GM12878 (cell line): ENCODE results near the gene CETN2. TPM values are rescaled to one million over a fixed set of nuclear protein-coding genes. Genes with fewer than 3 reads are reported as not detected.

ENCODE experiments used
- ATAC-seq: fragments of 200-7000 bp; cut with Tn5 transposase; 3 replicates; pipeline ENCODE4 v1.9.1; 2020; ENCODE audit warnings: mild to moderate bottlenecking, moderate library complexity
- BruUV-seq: library from RNA; stranded (reverse); fragments of 400-500 nt; replicated peaks from 2 replicates; lab custom pipeline; 2021; lab: Mats Ljungman, UMichigan
- CTCF ChIA-PET: fragments of 300-600 bp; sonication (Branson Sonifier 250); formaldehyde crosslinking; extraction: SDS; loops from one replicate; lab custom pipeline; 2021; ENCODE audit warnings: inconsistent platforms; lab: Yijun Ruan, JAX
- POLR2A ChIA-PET: fragments of 350-600 bp; formaldehyde crosslinking; extraction: SDS; loops from one replicate; lab custom pipeline; 2021; ENCODE audit warnings: inconsistent platforms; lab: Charles Lee
- RAD21 ChIA-PET: fragments of 300-600 bp; sonication (Branson Sonifier 250); formaldehyde crosslinking; loops from one replicate; lab custom pipeline; 2023; ENCODE audit warnings: antibody characterized with exemption; ENCODE audit not compliant: unreplicated experiment; lab: Charles Lee
- SMC1A ChIA-PET: fragments of 300-600 bp; sonication (Branson Sonifier 250); formaldehyde crosslinking; loops from one replicate; lab custom pipeline; 2023; ENCODE audit not compliant: unreplicated experiment, uncharacterized antibody; lab: Charles Lee
- DNase-seq: peaks from one replicate; pipeline ENCODE4 v3.0.0-alpha.2; 2011; ENCODE audit warnings: low read depth, low spot score
- FAIRE-seq: peaks from 3 replicates; lab custom pipeline; 2011; peaks lifted over from hg19 to GRCh38; lab: Jason Lieb, UNC
- H2AFZ ChIP-seq: 2 replicates; pipeline ENCODE4 v1.6.0; 2011; ENCODE audit warnings: low read depth, low read length, control low read depth; ENCODE audit not compliant: control insufficient read depth
- H3K27ac ChIP-seq: 2 replicates; pipeline ENCODE4 v1.5.1; 2011; ENCODE audit warnings: control low read depth; ENCODE audit not compliant: control insufficient read depth, insufficient read depth
- H3K27me3 ChIP-seq, 2 experiments: replicated peaks in 1 of 2; 2 replicates each; pipeline versions ENCODE4 v1.6.0 to v1.6.1; 2011; ENCODE audit warnings: low read length in 1 of 2; ENCODE audit not compliant: control insufficient read depth in 2 of 2, insufficient read depth in 2 of 2
- H3K36me3 ChIP-seq, 2 experiments: 2 replicates each; pipeline ENCODE4 v1.5.1; 2011; ENCODE audit warnings: low read length in 1 of 2; ENCODE audit not compliant: control insufficient read depth in 2 of 2, insufficient read depth in 2 of 2
- H3K4me1 ChIP-seq: 2 replicates; pipeline ENCODE4 v1.6.1; 2011; ENCODE audit warnings: mild to moderate bottlenecking, low read length, moderate library complexity, mixed read lengths; ENCODE audit not compliant: control insufficient read depth, insufficient read depth
- H3K4me2 ChIP-seq: 2 replicates; pipeline ENCODE4 v1.6.0; 2011; ENCODE audit warnings: control low read depth; ENCODE audit not compliant: control insufficient read depth, insufficient read depth
- H3K4me3 ChIP-seq: fragments of 200-600 bp; sonication (generic); 2 replicates; pipeline ENCODE4 v1.5.1; 2016
- H3K79me2 ChIP-seq: 2 replicates; pipeline ENCODE4 v1.6.0; 2011; ENCODE audit warnings: low read length; ENCODE audit not compliant: control insufficient read depth, insufficient read depth
- H3K9ac ChIP-seq: 2 replicates; pipeline ENCODE4 v1.8.0; 2011; ENCODE audit warnings: low read length, control low read depth, mixed read lengths; ENCODE audit not compliant: control insufficient read depth, insufficient read depth
- H3K9me3 ChIP-seq: replicated peaks from 3 replicates; pipeline ENCODE4 v1.5.1; 2011; ENCODE audit warnings: mild to moderate bottlenecking, low read length; ENCODE audit not compliant: control insufficient read depth, insufficient read depth
- H4K20me1 ChIP-seq: 2 replicates; pipeline ENCODE4 v1.6.0; 2011; ENCODE audit not compliant: control insufficient read depth, insufficient read depth
- BRCA1 ChIP-seq: IDR thresholded peaks from 2 replicates; pipeline ENCODE4 v1.6.1; 2011; ENCODE audit warnings: low read depth, low read length, improper control_type of control experiment
- ESRRA ChIP-seq: IDR thresholded peaks from 2 replicates; pipeline ENCODE4 v1.6.1; 2012; ENCODE audit warnings: mild to moderate bottlenecking, low read length, improper control_type of control experiment
- FOXK2 ChIP-seq: fragments of 450-650 bp; IDR thresholded peaks from 2 replicates; pipeline ENCODE4 v1.6.1; 2017; ENCODE audit warnings: mild to moderate bottlenecking, moderate library complexity
- GABPA ChIP-seq: IDR thresholded peaks from 2 replicates; pipeline ENCODE4 v1.6.1; 2014; ENCODE audit warnings: antibody characterized with exemption, low read depth, mild to moderate bottlenecking, inconsistent platforms
- MEF2A ChIP-seq: IDR thresholded peaks from 2 replicates; pipeline ENCODE4 v1.6.1; 2011; ENCODE audit warnings: low read depth, mild to moderate bottlenecking, low read length, moderate library complexity; ENCODE audit not compliant: insufficient read depth
- POLR2AphosphoS2 ChIP-seq: IDR thresholded peaks from 2 replicates; pipeline ENCODE4 v1.6.1; 2011; ENCODE audit warnings: low read depth, mild to moderate bottlenecking, low read length, improper control_type of control experiment, moderate library complexity
- RUNX3 ChIP-seq: IDR thresholded peaks from 2 replicates; pipeline ENCODE4 v1.6.1; 2012; ENCODE audit warnings: low read length, inconsistent platforms
- ZNF207 ChIP-seq: fragments of 450-650 bp; IDR thresholded peaks from 2 replicates; pipeline ENCODE4 v1.6.1; 2014; ENCODE audit warnings: antibody characterized with exemption, mild to moderate bottlenecking, borderline replicate concordance
- ZNF217 ChIP-seq: fragments of 450-650 bp; IDR thresholded peaks from 2 replicates; pipeline ENCODE4 v1.6.1; 2017; ENCODE audit warnings: antibody characterized with exemption, mild to moderate bottlenecking
- WGBS: methylation state at CpG from one replicate; pipeline ENCODE4 v1.1.6; 2016; ENCODE audit warnings: low lambda C conversion rate; ENCODE audit not compliant: insufficient replicate concordance, insufficient coverage; ENCODE audit errors: missing lambda C conversion rate; 5-methylcytosine and 5-hydroxymethylcytosine counted together
- in situ Hi-C: fragments of 300-500 bp; cut with MboI; formaldehyde crosslinking; loops from 9 replicates; pipeline ENCODE4 v1.14.3; 2018; ENCODE audit warnings: mixed read lengths
- intact Hi-C: fragments of 100-400 bp; cut with micrococcal nuclease; formaldehyde crosslinking; loops from one replicate; pipeline ENCODE4 v1.14.2; 2022; ENCODE audit not compliant: unreplicated experiment
- polyA plus RNA-seq, 11 experiments: library from polyadenylated mRNA; depleted of rRNA in 4 of 11; unstranded in 6 of 11; stranded (reverse) in 5 of 11; fragments of >200 nt; fragmentation: Nextera tagmentation in 4 of 11; fragmentation: Illumina TruSeq in 1 of 11; extraction: Ambion mirVana in 4 of 11; extraction: Trizol in 1 of 11; gene quantifications; 1 replicate in 1 of 11; 2 replicates in 10 of 11; pipeline versions ENCODE4 v1.2.1 to v1.2.3, GENCODE V29; 2011 to 2016; ENCODE audit warnings: inconsistent platforms in 2 of 11, missing spikeins in 2 of 11, low read depth in 1 of 11
- total RNA-seq, 4 experiments: library from RNA; depleted of rRNA in 3 of 4; stranded (reverse); fragments of >200 nt in 3 of 4; fragmentation: Illumina TruSeq in 1 of 4; extraction: Trizol in 1 of 4; gene quantifications; 2 replicates each; pipeline versions ENCODE4 v1.2.1 to v1.2.3, GENCODE V29; 2013 to 2021
- TF ChIP-seq, protein P1 (sequence below): IDR thresholded peaks from 2 replicates; pipeline ENCODE4 v1.6.1; 2011; ENCODE audit warnings: borderline replicate concordance, low read depth, mild to moderate bottlenecking, moderate library complexity, mixed read lengths, low read length; ENCODE audit not compliant: insufficient read depth; ENCODE audit errors: extremely low read length

The CETN2 gene
- total and polyA plus RNA-seq, 10 of the 15 experiments (the other 5 are each of a cell fraction or from before 2014, with no cell fraction given): 12.0 to 30.3 (median 20.0) TPM

DNA sequence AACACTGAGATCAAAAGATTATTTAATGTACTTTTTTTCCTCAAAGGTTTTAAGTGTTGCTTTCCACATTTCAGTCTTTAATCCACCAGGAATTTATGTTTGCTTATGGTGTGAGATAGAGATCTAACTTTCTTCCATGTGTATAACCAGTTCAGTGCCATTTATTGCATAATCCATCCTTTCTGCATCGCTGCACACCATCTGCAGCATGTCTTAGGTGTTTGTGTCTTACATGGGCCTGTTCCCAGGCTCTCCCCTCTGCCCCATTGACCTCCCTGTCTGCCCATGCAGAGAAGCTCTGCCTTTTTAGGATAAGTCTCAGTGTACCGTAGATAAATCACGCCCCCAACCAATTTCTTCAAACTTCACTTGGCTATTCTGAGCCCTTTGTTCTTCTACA, 30.6 kb upstream of the CETN2 start (continued):
- TF ChIP-seq ZNF207 (no peak), RUNX3 (no peak), GABPA (no peak)

DNA sequence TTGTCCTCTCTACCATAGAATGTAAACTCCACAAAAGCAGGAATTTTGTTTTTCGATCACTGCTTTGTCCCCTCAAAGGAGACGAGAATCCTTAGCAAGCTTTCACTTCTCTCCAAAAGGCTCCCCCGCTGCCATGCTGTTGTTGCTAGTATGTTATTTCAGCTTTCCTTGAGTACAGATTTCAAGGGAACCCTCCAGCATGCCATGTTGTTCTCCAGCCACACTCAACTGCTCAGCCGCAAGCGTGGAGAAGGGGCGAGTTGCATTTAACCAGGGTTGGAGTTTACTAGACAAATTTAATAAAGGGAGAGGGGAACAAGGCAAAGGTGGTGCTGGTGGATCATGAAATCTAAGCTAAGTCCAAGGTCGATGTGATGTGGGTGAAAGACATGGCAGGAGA, 23.4 kb upstream of the CETN2 start:
- 75% methylated on average over 7 of the region's 7 CpGs for WGBS
- SMC1A ChIA-PET: interaction anchor here (0.5 kb wide), 1 partner anchor 98 kb away, joined by 3 read pairs; no protein-coding TSS in a partner anchor
- no peak for FAIRE-seq

More for the DNA sequence above, 23.4 kb upstream of the CETN2 start:
- TF ChIP-seq MEF2A (no peak), POLR2AphosphoS2 (no peak), ESRRA (no peak), FOXK2 (no peak), BRCA1 (no peak), ZNF217 (no peak), ZNF207 (no peak)
- TF ChIP-seq, protein P1, sequence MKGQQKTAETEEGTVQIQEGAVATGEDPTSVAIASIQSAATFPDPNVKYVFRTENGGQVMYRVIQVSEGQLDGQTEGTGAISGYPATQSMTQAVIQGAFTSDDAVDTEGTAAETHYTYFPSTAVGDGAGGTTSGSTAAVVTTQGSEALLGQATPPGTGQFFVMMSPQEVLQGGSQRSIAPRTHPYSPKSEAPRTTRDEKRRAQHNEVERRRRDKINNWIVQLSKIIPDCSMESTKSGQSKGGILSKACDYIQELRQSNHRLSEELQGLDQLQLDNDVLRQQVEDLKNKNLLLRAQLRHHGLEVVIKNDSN: no peak
- ChIA-PET CTCF (no interaction called here), POLR2A (no interaction called here), RAD21 (no interaction called here)
- Histone ChIP-seq H4K20me1 (no peaks in the 10 kb centered on the region), H3K27me3 (no peaks in the 10 kb centered on the region), H3K4me2 (no peak overlapping the region), H3K4me3 (no peak overlapping the region), H3K9me3 (no peaks in the 10 kb centered on the region), H3K79me2 (no peaks in the 10 kb centered on the region), H3K9ac (no peak overlapping the region), H3K36me3 (peaks cover 2 to 3% of the 10 kb centered on the region in 2 experiments; a peak in 3 of 4 replicates), H2AFZ (no peak overlapping the region), H3K27ac (no peak overlapping the region), H3K4me1 (no peaks in the 10 kb centered on the region)
- in situ Hi-C loops: no loop called here
- no TSS peak for BruUV-seq
- intact Hi-C loops: no loop called here
- DNase-seq: no peak
- ATAC-seq: no peak
